T-helper 2 cell treated with Interferon-gamma antibody and Interleukin-4, amounts not matched to agents 5 μg/mL and 100 μg/mL, for 36 hours (primary cell): Measurements from ENCODE around the gene H6PD.

Experiments used
- DNase-seq: peaks from one replicate; pipeline ENCODE4 v3.0.0; 2021; ENCODE audit warnings: low spot score
- H3K27ac Mint-ChIP-seq: one replicate; pipeline ENCODE4 v1.8.0; 2021; ENCODE audit warnings: mild to moderate bottlenecking, mixed read lengths
- H3K27me3 Mint-ChIP-seq: one replicate; pipeline ENCODE4 v1.8.0; 2021; ENCODE audit warnings: low read depth, mixed read lengths
- H3K36me3 Mint-ChIP-seq: one replicate; pipeline ENCODE4 v1.8.0; 2021; ENCODE audit warnings: low read depth, mixed read lengths
- H3K4me1 Mint-ChIP-seq: one replicate; pipeline ENCODE4 v1.8.0; 2021; ENCODE audit warnings: low read depth, mixed read lengths
- H3K4me3 Mint-ChIP-seq: one replicate; pipeline ENCODE4 v1.8.0; 2022; ENCODE audit warnings: mild to moderate bottlenecking, moderate library complexity, mixed read lengths
- H3K9me3 Mint-ChIP-seq: one replicate; pipeline ENCODE4 v1.8.0; 2021; ENCODE audit warnings: mixed read lengths

H6PD gene

DNA sequence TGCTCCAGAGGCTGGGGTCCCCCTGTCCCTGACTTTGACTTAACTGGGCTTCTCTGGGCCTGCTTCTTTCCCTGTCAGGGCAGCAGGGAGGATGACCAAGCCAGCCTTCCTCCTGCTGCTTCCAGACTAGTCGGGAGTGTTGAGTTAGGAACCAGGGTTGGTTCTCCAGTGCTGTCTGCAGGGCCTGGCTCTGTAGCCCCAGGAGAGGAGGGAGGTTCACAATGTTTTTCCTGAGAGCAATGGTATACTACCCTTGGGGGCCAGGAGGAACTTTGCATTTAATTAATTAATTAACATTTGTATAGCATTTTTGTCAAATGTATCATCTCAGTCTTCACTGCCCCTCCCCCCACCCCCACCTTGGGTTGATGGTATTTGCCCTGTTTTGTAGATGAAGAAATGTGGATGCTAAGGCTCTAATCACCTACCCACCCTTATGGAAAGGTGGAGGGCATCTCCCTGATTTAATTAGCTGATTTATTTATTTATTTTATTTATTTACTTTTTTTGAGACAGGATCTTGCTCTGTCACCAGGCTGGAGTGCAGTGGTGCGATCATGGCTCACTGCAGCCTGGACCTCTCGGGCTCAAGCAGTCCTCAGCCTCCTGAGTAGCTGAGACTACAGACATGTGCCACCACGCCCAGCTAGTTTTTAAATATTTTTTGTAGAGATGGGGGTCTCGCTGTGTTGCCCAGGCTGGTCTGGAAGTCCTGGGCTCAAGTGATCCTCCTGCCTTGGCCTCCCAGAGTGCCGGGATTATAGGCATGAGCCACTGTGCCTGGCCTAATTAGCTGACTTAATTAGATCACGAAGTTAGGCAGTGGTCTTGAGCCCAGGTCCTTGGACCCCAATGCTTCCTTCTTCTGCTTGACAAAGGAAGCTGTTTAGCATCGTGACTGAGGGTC is 6.6 kb downstream of the H6PD start:
- Mint-ChIP-seq H3K9me3 (no peaks in the 10 kb centered on the region), H3K4me3 (peak overlapping the region; percentile 75)

DNA sequence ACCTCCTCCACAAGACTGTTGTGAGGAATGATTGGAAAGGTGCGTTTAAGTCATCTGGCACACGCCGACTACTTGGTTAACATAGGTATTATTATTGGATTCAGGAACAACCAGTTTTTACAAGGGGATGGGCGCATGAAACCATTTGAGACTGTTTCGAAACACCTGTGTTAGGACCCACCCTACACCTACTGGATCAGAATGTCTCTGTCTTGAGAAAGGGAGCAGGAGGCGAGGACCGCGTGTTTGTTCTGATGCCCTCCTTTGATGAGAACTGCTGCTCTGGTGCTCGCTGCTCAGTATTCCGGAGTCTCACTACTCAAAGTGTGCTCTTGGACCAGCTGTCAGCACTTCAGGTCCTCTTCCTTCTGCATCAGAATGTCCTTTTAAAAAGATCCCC is 7.3 kb downstream of the H6PD start:
- no peak overlapping the region for H3K27ac Mint-ChIP-seq
- no peak overlapping the region for H3K4me3 Mint-ChIP-seq
- peaks cover 35% of the 10 kb centered on the region for H3K36me3 Mint-ChIP-seq
- no peaks in the 10 kb centered on the region for H3K9me3 Mint-ChIP-seq
- no peaks in the 10 kb centered on the region for H3K27me3 Mint-ChIP-seq
- peaks cover 68% of the 10 kb centered on the region for H3K4me1 Mint-ChIP-seq
- no peak for DNase-seq

More for the DNA sequence above, 6.6 kb downstream of the H6PD start:
- no peak for DNase-seq
- Mint-ChIP-seq H3K36me3 (peaks cover 34% of the 10 kb centered on the region), H3K27me3 (no peaks in the 10 kb centered on the region), H3K4me1 (peaks cover 71% of the 10 kb centered on the region), H3K27ac (peak overlapping the region; percentile 52)

DNA sequence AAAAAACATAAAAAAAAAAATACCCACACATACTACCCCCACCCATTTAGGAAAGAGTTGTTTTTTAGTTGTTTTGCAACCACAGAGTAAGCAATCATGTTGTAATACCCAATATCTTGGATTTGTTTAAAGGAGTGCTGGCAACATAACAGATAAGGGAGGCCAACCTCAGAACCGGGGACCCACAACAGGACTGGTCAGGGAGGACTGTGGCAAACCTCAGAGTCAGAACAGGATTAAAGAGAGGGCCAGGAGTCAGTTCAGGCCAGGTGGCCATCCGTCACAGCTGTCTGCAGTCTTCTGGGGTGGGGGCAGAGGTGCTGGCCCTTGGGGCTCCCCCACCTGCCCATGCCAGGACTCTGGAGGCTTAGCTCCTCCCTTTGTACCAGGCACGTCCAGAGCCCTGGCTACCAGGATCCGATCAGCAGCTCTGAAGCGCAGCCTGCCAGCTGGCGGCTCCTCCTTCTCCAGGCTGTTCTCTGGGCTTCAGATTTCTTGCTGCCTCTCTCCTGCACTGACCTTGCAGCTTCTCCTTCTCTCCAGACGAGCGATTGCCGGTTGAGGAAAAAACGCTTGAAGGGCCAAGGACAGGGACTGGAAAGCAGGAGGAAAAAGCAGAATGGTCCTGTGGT is 7.9 kb downstream of the H6PD start:
- H3K4me3 Mint-ChIP-seq = no peak overlapping the region
- H3K36me3 Mint-ChIP-seq = peaks cover 35% of the 10 kb centered on the region
- DNase-seq = no peak
- H3K9me3 Mint-ChIP-seq = no peaks in the 10 kb centered on the region
- no peak overlapping the region for H3K27ac Mint-ChIP-seq
- no peaks in the 10 kb centered on the region for H3K27me3 Mint-ChIP-seq
- peaks cover 67% of the 10 kb centered on the region for H3K4me1 Mint-ChIP-seq

DNA sequence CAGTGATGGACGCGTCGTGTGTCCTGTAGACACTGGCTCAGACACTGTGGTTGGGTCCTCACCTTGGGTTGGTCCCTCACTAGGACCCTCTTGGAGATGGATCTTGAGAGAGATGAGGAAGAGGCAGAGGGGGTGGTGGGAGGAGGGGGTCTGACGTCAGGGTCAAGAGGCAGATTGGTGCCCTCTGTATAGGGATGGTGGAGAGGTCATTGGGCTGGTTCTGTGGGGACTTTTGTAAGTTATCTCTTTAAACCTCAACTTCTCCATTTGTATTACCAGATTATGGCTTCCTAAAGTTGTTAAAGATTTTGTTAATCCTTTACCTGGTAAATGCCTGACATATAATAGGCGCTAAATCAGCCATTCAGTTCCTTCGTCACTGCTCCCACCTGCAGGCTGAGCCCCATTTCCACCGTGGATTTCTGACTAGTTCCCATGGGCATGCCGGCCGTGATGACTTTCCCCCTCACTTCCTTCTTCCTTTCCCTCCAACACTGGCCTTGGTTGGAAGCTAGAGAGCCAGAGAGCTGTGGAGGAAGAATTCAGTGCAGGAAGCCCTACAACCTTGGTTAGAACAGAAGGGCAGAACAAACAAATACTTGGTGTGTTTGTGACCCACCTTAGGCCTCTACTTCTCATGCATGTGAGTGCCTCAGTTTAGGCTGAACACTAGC is 8.6 kb downstream of the H6PD start:
- no peaks in the 10 kb centered on the region for H3K9me3 Mint-ChIP-seq
- H3K4me1 Mint-ChIP-seq = peaks cover 62% of the 10 kb centered on the region
- H3K27ac Mint-ChIP-seq = no peak overlapping the region
- no peaks in the 10 kb centered on the region for H3K27me3 Mint-ChIP-seq
- H3K36me3 Mint-ChIP-seq = peaks cover 31% of the 10 kb centered on the region
- H3K4me3 Mint-ChIP-seq = no peak overlapping the region
- DNase-seq = no peak

DNA sequence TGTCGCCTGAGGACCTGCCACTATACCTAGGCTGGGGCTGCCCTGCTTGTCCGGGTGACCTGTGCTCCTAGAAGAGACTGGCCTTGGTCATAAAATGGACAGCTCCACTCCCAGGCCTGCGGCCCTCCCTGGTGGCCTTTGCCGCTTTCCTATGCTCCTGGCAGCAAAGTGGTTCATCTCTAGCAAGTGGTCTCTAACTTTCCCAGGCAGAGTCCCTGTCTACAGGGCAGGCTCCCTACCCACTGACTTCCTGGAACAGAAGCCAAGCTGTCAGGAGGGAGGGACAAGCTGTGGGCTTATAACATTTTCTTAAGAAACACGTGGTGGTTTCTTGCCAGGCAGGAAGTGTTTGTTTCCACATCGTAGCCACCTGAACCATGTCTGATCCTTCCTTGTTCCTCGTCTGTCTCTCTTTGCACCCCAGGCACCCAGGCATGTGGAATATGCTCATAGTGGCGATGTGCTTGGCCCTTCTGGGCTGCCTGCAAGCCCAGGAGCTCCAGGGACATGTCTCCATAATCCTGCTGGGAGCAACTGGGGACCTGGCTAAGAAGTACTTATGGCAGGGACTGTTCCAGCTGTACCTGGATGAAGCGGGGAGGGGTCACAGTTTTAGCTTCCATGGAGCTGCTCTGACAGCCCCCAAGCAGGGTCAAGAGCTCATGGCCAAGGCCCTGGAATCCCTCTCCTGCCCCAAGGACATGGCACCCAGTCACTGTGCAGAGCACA is 10.1 kb downstream of the H6PD start:
- Mint-ChIP-seq H3K4me1 (peaks cover 51% of the 10 kb centered on the region), H3K36me3 (peaks cover 29% of the 10 kb centered on the region), H3K27ac (peak overlapping the region; percentile 81), H3K27me3 (no peaks in the 10 kb centered on the region), H3K9me3 (no peaks in the 10 kb centered on the region), H3K4me3 (peak overlapping the region; percentile 64)
- DNase-seq = no peak

DNA sequence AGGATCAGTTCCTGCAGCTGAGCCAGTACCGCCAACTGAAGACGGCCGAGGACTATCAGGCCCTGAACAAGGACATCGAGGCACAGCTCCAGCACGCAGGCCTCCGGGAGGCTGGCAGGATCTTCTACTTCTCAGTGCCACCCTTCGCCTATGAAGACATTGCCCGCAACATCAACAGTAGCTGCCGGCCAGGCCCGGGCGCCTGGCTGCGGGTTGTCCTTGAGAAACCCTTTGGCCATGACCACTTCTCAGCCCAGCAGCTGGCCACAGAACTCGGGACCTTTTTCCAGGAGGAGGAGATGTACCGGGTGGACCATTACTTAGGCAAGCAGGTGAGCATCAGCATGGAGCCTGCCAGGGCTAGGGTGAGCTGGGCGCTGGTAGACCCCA is 10.7 kb downstream of the H6PD start:
- H3K4me1 Mint-ChIP-seq = peaks cover 46% of the 10 kb centered on the region
- H3K4me3 Mint-ChIP-seq = peak overlapping the region; percentile 64
- H3K27me3 Mint-ChIP-seq = no peaks in the 10 kb centered on the region
- H3K27ac Mint-ChIP-seq = peak overlapping the region; percentile 81
- no peaks in the 10 kb centered on the region for H3K9me3 Mint-ChIP-seq
- peaks cover 29% of the 10 kb centered on the region for H3K36me3 Mint-ChIP-seq
- DNase-seq = no peak

GRCh38 chr1:9245661-9246060 is 11.1 kb downstream of the H6PD start:
- Mint-ChIP-seq H3K36me3 (peaks cover 26% of the 10 kb centered on the region), H3K27me3 (no peaks in the 10 kb centered on the region), H3K4me3 (no peak overlapping the region), H3K9me3 (no peaks in the 10 kb centered on the region), H3K27ac (no peak overlapping the region), H3K4me1 (peaks cover 41% of the 10 kb centered on the region)
- DNase-seq = no peak

GRCh38 chr1:9246215-9246614 is 11.6 kb downstream of the H6PD start:
- no peaks in the 10 kb centered on the region for H3K27me3 Mint-ChIP-seq
- H3K4me3 Mint-ChIP-seq = no peak overlapping the region
- DNase-seq = no peak
- peaks cover 38% of the 10 kb centered on the region for H3K4me1 Mint-ChIP-seq
- peaks cover 26% of the 10 kb centered on the region for H3K36me3 Mint-ChIP-seq
- no peaks in the 10 kb centered on the region for H3K9me3 Mint-ChIP-seq
- H3K27ac Mint-ChIP-seq = peak overlapping the region; percentile 2

- H3K4me3 Mint-ChIP-seq = no peak overlapping the region
- peaks cover 25% of the 10 kb centered on the region for H3K36me3 Mint-ChIP-seq
- peaks cover 34% of the 10 kb centered on the region for H3K4me1 Mint-ChIP-seq
These were observed 12.5 kb downstream of the H6PD start for GRCh38 chr1:9246841-9247785.

DNA sequence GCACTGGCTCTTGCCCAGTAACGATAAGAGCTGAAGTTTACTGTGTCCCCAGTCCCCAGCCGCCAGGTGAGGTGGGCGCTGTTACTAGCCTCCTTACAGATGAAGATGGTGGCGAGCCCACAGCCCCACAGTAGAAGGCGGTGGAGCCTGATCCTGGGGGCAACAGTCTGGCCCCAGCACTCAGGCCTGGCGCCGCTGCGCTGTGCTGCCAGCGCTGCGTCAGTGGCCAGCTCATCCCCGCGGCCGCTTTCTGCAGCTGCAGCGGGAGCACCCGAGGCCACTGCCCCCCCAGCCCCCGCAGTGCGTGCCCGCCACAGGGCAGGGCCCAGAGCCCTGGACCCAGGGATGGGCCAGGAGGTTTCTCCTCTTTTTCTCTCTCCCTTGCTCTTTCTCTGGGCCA is 13.3 kb downstream of the H6PD start:
- Mint-ChIP-seq H3K4me3 (no peak overlapping the region), H3K27me3 (no peaks in the 10 kb centered on the region), H3K9me3 (no peaks in the 10 kb centered on the region), H3K27ac (no peak overlapping the region), H3K4me1 (peaks cover 32% of the 10 kb centered on the region), H3K36me3 (peaks cover 22% of the 10 kb centered on the region)
- no peak for DNase-seq

More at GRCh38 chr1:9246841-9247785, 12.5 kb downstream of the H6PD start:
- Mint-ChIP-seq H3K27ac (no peak overlapping the region), H3K9me3 (no peaks in the 10 kb centered on the region), H3K27me3 (no peaks in the 10 kb centered on the region)
- DNase-seq = no peak

DNA sequence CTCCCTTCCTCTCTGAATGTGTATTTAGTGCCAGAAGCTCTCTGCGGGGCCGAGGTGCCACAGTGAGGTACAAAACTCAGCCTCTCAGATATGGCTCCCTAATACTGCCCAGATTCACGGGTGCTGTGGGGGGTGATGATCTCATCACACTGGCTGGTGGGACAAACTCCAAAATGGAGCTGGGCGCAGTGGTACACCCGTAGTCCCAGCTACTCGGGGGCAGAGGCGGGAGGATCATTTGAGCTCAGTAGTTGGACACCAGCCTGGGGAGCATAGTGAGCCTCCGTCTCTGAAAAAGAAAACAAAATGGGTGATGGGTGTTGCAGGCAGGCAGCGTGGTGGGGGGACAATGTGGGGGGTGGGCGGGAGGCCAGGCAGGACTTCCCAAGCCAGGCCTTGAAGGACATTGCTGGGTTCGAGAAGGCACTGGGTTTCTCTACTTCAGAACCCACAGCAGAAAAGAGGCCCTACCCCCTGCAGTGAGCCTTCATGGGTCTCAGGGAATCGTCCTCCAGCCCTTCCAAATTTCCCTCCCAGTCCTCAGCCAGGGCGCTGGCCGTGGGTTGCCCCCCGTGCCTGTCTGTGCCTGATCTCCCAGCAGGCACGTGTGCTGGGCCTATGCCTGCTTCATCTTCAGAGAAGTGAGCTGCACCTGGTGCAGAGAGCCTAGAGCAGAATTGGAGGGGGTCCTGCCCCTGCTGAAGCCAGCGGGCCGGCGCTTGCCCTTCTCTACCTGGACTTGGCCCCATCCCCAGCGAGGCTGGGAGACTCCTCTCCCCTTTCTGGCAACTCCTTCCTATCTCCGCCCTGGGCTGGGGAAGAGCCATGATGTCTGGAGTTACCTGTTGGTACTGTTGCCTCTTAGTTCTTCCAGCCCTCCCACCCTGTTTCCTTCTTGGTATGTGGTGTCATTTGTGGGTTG is 14.0 kb downstream of the H6PD start:
- Mint-ChIP-seq H3K27ac (peak overlapping the region; percentile 42), H3K9me3 (no peaks in the 10 kb centered on the region), H3K36me3 (peaks cover 22% of the 10 kb centered on the region), H3K4me3 (no peak overlapping the region), H3K4me1 (peaks cover 27% of the 10 kb centered on the region), H3K27me3 (no peaks in the 10 kb centered on the region)
- no peak for DNase-seq

GRCh38 chr1:9249263-9249533 is 14.6 kb downstream of the H6PD start:
- H3K27me3 Mint-ChIP-seq = no peaks in the 10 kb centered on the region

More at GRCh38 chr1:9249263-9249533, 14.6 kb downstream of the H6PD start:
- peaks cover 22% of the 10 kb centered on the region for H3K4me1 Mint-ChIP-seq
- DNase-seq = no peak
- no peaks in the 10 kb centered on the region for H3K9me3 Mint-ChIP-seq
- H3K36me3 Mint-ChIP-seq = peaks cover 21% of the 10 kb centered on the region
- peak overlapping the region; percentile 42 for H3K27ac Mint-ChIP-seq
- no peak overlapping the region for H3K4me3 Mint-ChIP-seq
